SK-N-SH (cell line): ENCODE measurements around the gene SLC25A31. TPM values are rescaled to one million over a fixed set of nuclear protein-coding genes. Genes with fewer than 3 reads are reported as not detected.

ENCODE experiments used
- CTCF ChIA-PET: fragments of 300-600, 350-600 bp; formaldehyde crosslinking; extraction: SDS; loops from one replicate; lab custom pipeline; 2021; lab: Yijun Ruan, JAX
- POLR2A ChIA-PET: fragments of 350-600 bp; sonication (Branson Sonifier 250); formaldehyde crosslinking; extraction: SDS; loops from one replicate; lab custom pipeline; 2020; ENCODE audit warnings: antibody characterized with exemption, inconsistent platforms; lab: Yijun Ruan, JAX
- DNase-seq: peaks from one replicate; pipeline ENCODE4 v3.0.0; 2012
- H2AFZ ChIP-seq: fragments of 200-600 bp; sonication (generic); 2 replicates; pipeline ENCODE4 v1.8.1; 2016; ENCODE audit warnings: antibody characterized with exemption, mild to moderate bottlenecking, low read depth
- H3F3A ChIP-seq: fragments of 200-600 bp; sonication (generic); replicated peaks from 2 replicates; pipeline ENCODE3; 2016; ENCODE audit warnings: antibody characterized with exemption, mild to moderate bottlenecking; ENCODE audit not compliant: insufficient read depth
- H3K27ac ChIP-seq, 2 experiments: fragments of 200-500 bp in 1 of 2; fragments of 200-600 bp in 1 of 2; sonication (Bioruptor generic) in 1 of 2; sonication (generic), shearing (Covaris generic) in 1 of 2; 2 replicates each; pipeline versions ENCODE4 v1.5.1 to v1.6.1; 2014 to 2016; ENCODE audit warnings: low read depth in 2 of 2, inconsistent platforms in 1 of 2, low read length in 1 of 2, mild to moderate bottlenecking in 1 of 2, mixed read lengths in 1 of 2
- H3K27me3 ChIP-seq: fragments of 200-600 bp; sonication (generic), shearing (Covaris generic); 2 replicates; pipeline ENCODE4 v1.6.1; 2016; ENCODE audit warnings: mixed run types; ENCODE audit not compliant: insufficient read depth
- H3K36me3 ChIP-seq, 2 experiments: fragments of 200-500 bp in 1 of 2; fragments of 200-600 bp in 1 of 2; sonication (Bioruptor generic) in 1 of 2; sonication (generic) in 1 of 2; replicated peaks in 1 of 2; 2 replicates each; pipeline versions ENCODE3 to v1.5.1; 2014 to 2016; ENCODE audit warnings: low read length in 1 of 2, mild to moderate bottlenecking in 1 of 2; ENCODE audit not compliant: insufficient read depth in 2 of 2, control insufficient read depth in 1 of 2
- H3K4me1 ChIP-seq, 2 experiments: fragments of 200-500 bp in 1 of 2; fragments of 200-600 bp in 1 of 2; sonication (Bioruptor generic) in 1 of 2; sonication (generic), shearing (Covaris generic) in 1 of 2; 2 replicates each; pipeline versions ENCODE4 v1.5.1 to v1.6.1; 2014 to 2016; ENCODE audit warnings: low read depth in 1 of 2, low read length in 1 of 2, mixed run types in 1 of 2; ENCODE audit not compliant: insufficient read depth in 2 of 2, control insufficient read depth in 1 of 2
- H3K4me2 ChIP-seq: fragments of 200-600 bp; sonication (generic), shearing (Covaris generic); 2 replicates; pipeline ENCODE4 v1.6.1; 2017; ENCODE audit warnings: mixed run types
- H3K4me3 ChIP-seq, 2 experiments: fragments of 200-500 bp in 1 of 2; fragments of 200-600 bp in 1 of 2; sonication (Bioruptor generic) in 1 of 2; sonication (generic), shearing (Covaris generic) in 1 of 2; 2 replicates each; pipeline versions ENCODE4 v1.5.1 to v1.8.1; 2014 to 2016; ENCODE audit warnings: low read depth in 2 of 2, inconsistent platforms in 1 of 2, low read length in 1 of 2, mild to moderate bottlenecking in 1 of 2, mixed read lengths in 1 of 2, moderate library complexity in 1 of 2
- H3K79me2 ChIP-seq: fragments of 200-600 bp; sonication (generic); 2 replicates; pipeline ENCODE4 v1.8.1; 2017; ENCODE audit warnings: mild to moderate bottlenecking; ENCODE audit not compliant: insufficient read depth
- H3K9ac ChIP-seq: fragments of 200-600 bp; sonication (generic); 2 replicates; pipeline ENCODE4 v1.6.1; 2017; ENCODE audit warnings: mixed run types
- H3K9me2 ChIP-seq: fragments of 200-600 bp; sonication (generic); 2 replicates; pipeline ENCODE4 v1.6.1; 2017; ENCODE audit warnings: mixed run types
- H3K9me3 ChIP-seq: fragments of 200-600 bp; sonication (generic); 2 replicates; pipeline ENCODE4 v1.6.1; 2017; ENCODE audit warnings: mixed run types, mild to moderate bottlenecking, moderate library complexity
- H4K20me1 ChIP-seq: fragments of 200-600 bp; sonication (generic); 2 replicates; pipeline ENCODE4 v1.6.1; 2017; ENCODE audit warnings: mild to moderate bottlenecking, mixed run types; ENCODE audit not compliant: insufficient read depth
- CTCF ChIP-seq: fragments of 200-600 bp; sonication (generic); IDR thresholded peaks from 2 replicates; pipeline ENCODE4 v1.6.1; 2017; ENCODE audit warnings: antibody characterized with exemption, mild to moderate bottlenecking, moderate library complexity
- EP300 ChIP-seq, 2 experiments: IDR thresholded peaks; 2 replicates each; pipeline versions ENCODE4 v1.4.0 to v1.6.1; 2012; ENCODE audit warnings: borderline replicate concordance in 1 of 2, low read depth in 1 of 2, low read length in 1 of 2
- EZH2phosphoT487 ChIP-seq: fragments of 200-600 bp; sonication (generic); IDR thresholded peaks from 2 replicates; pipeline ENCODE4 v1.6.1; 2017; ENCODE audit warnings: low read depth, mixed run types, mild to moderate bottlenecking, antibody characterized with exemption, moderate library complexity, borderline replicate concordance
- FOXM1 ChIP-seq: IDR thresholded peaks from 2 replicates; pipeline ENCODE4 v1.4.0; 2012; ENCODE audit warnings: low read depth, mild to moderate bottlenecking
- GATA2 ChIP-seq: sonication (generic); formaldehyde crosslinking; IDR thresholded peaks from 2 replicates; pipeline ENCODE4 v1.5.0; 2020; ENCODE audit warnings: mild to moderate bottlenecking, missing genetic modification reagents
- IRF3 ChIP-seq: fragments of 150-350 bp; IDR thresholded peaks from 2 replicates; pipeline ENCODE4 v1.6.1; 2016; ENCODE audit warnings: mild to moderate bottlenecking, low read depth, low read length
- MAX ChIP-seq: IDR thresholded peaks from 2 replicates; pipeline ENCODE4 v1.4.0; 2012; ENCODE audit warnings: low read depth
- MXI1 ChIP-seq: IDR thresholded peaks from 2 replicates; pipeline ENCODE4 v1.6.1; 2012; ENCODE audit warnings: mild to moderate bottlenecking, low read depth, low read length, improper control_type of control experiment
- NFIC ChIP-seq: IDR thresholded peaks from 2 replicates; pipeline ENCODE4 v1.4.0; 2012; ENCODE audit warnings: borderline replicate concordance
- NRF1 ChIP-seq: IDR thresholded peaks from 2 replicates; pipeline ENCODE4 v1.6.1; 2012; ENCODE audit warnings: low read depth, mild to moderate bottlenecking, low read length
- RCOR1 ChIP-seq: fragments of 150-350 bp; IDR thresholded peaks from 2 replicates; pipeline ENCODE4 v1.6.1; 2017; ENCODE audit warnings: antibody characterized with exemption, low read length
- RFX5 ChIP-seq: IDR thresholded peaks from 2 replicates; pipeline ENCODE4 v1.6.1; 2012; ENCODE audit warnings: mild to moderate bottlenecking, improper control_type of control experiment, low read length
- RXRA ChIP-seq: IDR thresholded peaks from 2 replicates; pipeline ENCODE4 v1.4.0; 2012; ENCODE audit warnings: low read depth, mild to moderate bottlenecking, borderline replicate concordance
- SIN3A ChIP-seq: IDR thresholded peaks from 2 replicates; pipeline ENCODE4 v1.6.1; 2012; ENCODE audit warnings: low read depth, mild to moderate bottlenecking, low read length, moderate library complexity, borderline replicate concordance
- TCF12 ChIP-seq: IDR thresholded peaks from 2 replicates; pipeline ENCODE4 v1.4.0; 2012
- TEAD4 ChIP-seq: IDR thresholded peaks from 2 replicates; pipeline ENCODE4 v1.4.0; 2012; ENCODE audit warnings: mild to moderate bottlenecking, borderline replicate concordance; ENCODE audit not compliant: insufficient read depth
- USF2 ChIP-seq: fragments of 150-350 bp; IDR thresholded peaks from 2 replicates; pipeline ENCODE4 v1.6.1; 2017; ENCODE audit warnings: antibody characterized with exemption, low read length, low read depth, borderline replicate concordance
- YY1 ChIP-seq: IDR thresholded peaks from 2 replicates; pipeline ENCODE4 v1.4.0; 2012; ENCODE audit warnings: low read depth, mild to moderate bottlenecking
- ZBTB33 ChIP-seq: IDR thresholded peaks from 2 replicates; pipeline ENCODE4 v1.4.0; 2012; ENCODE audit warnings: low read depth, borderline replicate concordance
- WGBS: methylation state at CpG from one replicate; pipeline ENCODE4 v1.1.6; 2017; ENCODE audit warnings: low lambda C conversion rate; 5-methylcytosine and 5-hydroxymethylcytosine counted together
- polyA plus RNA-seq, 3 experiments: library from polyadenylated mRNA; depleted of rRNA; stranded (reverse); fragments of >200 nt; gene quantifications; 2 replicates each; pipeline ENCODE4 v1.2.3, GENCODE V29; 2012

Gene SLC25A31
- polyA plus RNA-seq, 1 of the 3 experiments (the other 2 are of a cell fraction) = not detected

GRCh38 chr4:127747883-127748282 lies 17.7 kb downstream of the SLC25A31 start:
- no peaks in the 10 kb centered on the region for H3K79me2 ChIP-seq
- CTCF ChIA-PET = interaction anchor here (1.8 kb wide), 1 partner anchor 15 kb away, joined by 8 read pairs; no protein-coding TSS in a partner anchor

GRCh38 chr4:127748957-127749356 lies 18.8 kb downstream of the SLC25A31 start:
- no peak overlapping the region for H3K4me3 ChIP-seq
- no peak overlapping the region for H2AFZ ChIP-seq
- ChIA-PET POLR2A (no interaction called here), CTCF (interaction anchor here (1.6 kb wide), 1 partner anchor 142 kb away, joined by 3 read pairs; no protein-coding TSS in a partner anchor)
- no peaks in the 10 kb centered on the region for H3K79me2 ChIP-seq
- H4K20me1 ChIP-seq = no peaks in the 10 kb centered on the region
- no peaks in the 10 kb centered on the region for H3K9me2 ChIP-seq
- no peaks in the 10 kb centered on the region for H3K27me3 ChIP-seq
- WGBS = 50% methylated on average over 2 of the region's 2 CpGs
- H3K36me3 ChIP-seq = no peaks in the 10 kb centered on the region
- no peaks in the 10 kb centered on the region for H3K9me3 ChIP-seq
- no peak for DNase-seq
- TF ChIP-seq USF2 (no peak), GATA2 (CRISPR knock-in tag) (no peak), IRF3 (no peak), ZBTB33 (no peak), SIN3A (no peak), TEAD4 (no peak), NRF1 (no peak), CTCF (no peak), FOXM1 (no peak), MAX (no peak), RXRA (no peak), YY1 (no peak), RCOR1 (no peak), NFIC (no peak)
- no peak overlapping the region for H3K4me2 ChIP-seq
- no peaks in the 10 kb centered on the region for H3F3A ChIP-seq
- no peak overlapping the region for H3K9ac ChIP-seq
- no peaks in the 10 kb centered on the region for H3K4me1 ChIP-seq
- no peak overlapping the region for H3K27ac ChIP-seq

More at GRCh38 chr4:127747883-127748282, 17.7 kb downstream of the SLC25A31 start:
- no peak for DNase-seq
- Histone ChIP-seq H3K4me3 (no peak overlapping the region), H3K9me3 (no peaks in the 10 kb centered on the region), H3K36me3 (no peaks in the 10 kb centered on the region), H3K9me2 (no peaks in the 10 kb centered on the region), H4K20me1 (no peaks in the 10 kb centered on the region), H3K27ac (no peak overlapping the region), H2AFZ (no peak overlapping the region), H3K4me1 (no peaks in the 10 kb centered on the region), H3K4me2 (no peak overlapping the region), H3K27me3 (no peaks in the 10 kb centered on the region), H3F3A (no peaks in the 10 kb centered on the region), H3K9ac (no peak overlapping the region)
- 48% methylated on average over 4 of the region's 4 CpGs for WGBS
- TF ChIP-seq EP300 (IDR thresholded peaks at IDR 0.05; ENCODE audit: borderline replicate concordance in 1 of 2, low read depth in 1 of 2, low read length in 1 of 2) = no peak
- TF ChIP-seq EZH2phosphoT487 = no peak
- TF ChIP-seq MXI1 = no peak
- no peak for TF ChIP-seq RCOR1
- no peak for TF ChIP-seq RFX5
- no peak for TF ChIP-seq USF2
- TF ChIP-seq TCF12 = no peak
- no peak for TF ChIP-seq RXRA
- no peak for TF ChIP-seq FOXM1
- POLR2A ChIA-PET = no interaction called here
